ENCODE measurements around the gene NANS. TPM values are rescaled to one million over a fixed set of nuclear protein-coding genes. Genes with fewer than 3 reads are reported as not detected.

NANS gene
- total and polyA plus RNA-seq, 2 of the 8 experiments (the other 6 are each of a cell fraction or from before 2014, with no cell fraction given): 56.5 to 67.3 TPM

DNA sequence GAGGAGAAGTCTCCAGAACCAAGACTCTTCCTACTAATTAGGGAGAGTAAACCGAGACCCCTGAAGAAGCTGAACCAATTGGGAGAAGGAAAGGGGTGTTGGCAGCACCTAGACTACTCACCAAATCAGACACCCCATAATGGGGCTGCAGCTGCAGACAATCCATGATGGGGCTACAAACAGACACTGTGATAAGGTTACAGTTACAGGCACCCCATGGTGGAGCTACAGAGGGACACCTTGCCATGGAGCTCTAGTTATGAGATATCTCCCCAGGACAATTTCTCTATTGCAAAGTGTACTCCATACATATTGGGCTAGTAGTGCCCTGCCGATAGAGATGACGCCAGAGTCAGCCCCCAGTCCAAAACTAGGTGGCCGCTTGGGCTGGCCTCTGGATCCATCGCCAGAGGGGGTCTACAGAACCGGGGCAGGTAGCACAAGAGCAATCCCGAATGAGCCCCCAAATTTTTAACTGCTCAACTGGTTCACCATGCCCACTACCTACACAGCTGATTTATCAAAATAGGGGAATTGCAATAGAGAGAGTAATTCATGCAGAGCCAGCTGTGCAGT lies 2.1 kb upstream of the NANS start:
- H3K23me2 ChIP-seq (ENCODE audit: low read depth, low read length): no peaks in the 10 kb centered on the region; the same call in 1 of the 2 replicates
- H2BK15ac ChIP-seq (ENCODE audit: low read length): no peak overlapping the region
- no peak overlapping the region for H4K8ac ChIP-seq (ENCODE audit: extremely low read depth, insufficient read depth, low read length)
- peaks cover 0 to 3% (median 0%) of the 10 kb centered on the region in 4 experiments; a peak in 2 of 7 replicates for H3K27me3 ChIP-seq (replicated peaks in 1 of 4; ENCODE audit: control insufficient read depth in 3 of 4, extremely low read depth in 1 of 4, insufficient read depth in 3 of 4, low read length in 3 of 4)
- peaks cover 2% of the 10 kb centered on the region in 2 experiments for H4K20me1 ChIP-seq (replicated peaks in 1 of 2; ENCODE audit: control insufficient read depth in 1 of 2, insufficient read depth in 2 of 2, low read length in 2 of 2)
- peaks cover 0 to 4% of the 10 kb centered on the region in 2 experiments; a peak in 1 of 4 replicates for H3K79me2 ChIP-seq (ENCODE audit: control insufficient read depth in 1 of 2, insufficient read depth in 2 of 2, low read length in 2 of 2)
- no peak overlapping the region for H2BK12ac ChIP-seq (ENCODE audit: low read depth, low read length)
- no peaks in the 10 kb centered on the region for H3K36me3 ChIP-seq (ENCODE audit: control insufficient read depth in 2 of 4, insufficient read depth in 4 of 4, low read length in 3 of 4)
- no peak overlapping the region for H2AK5ac ChIP-seq (ENCODE audit: low read depth, low read length)
- H2AFZ ChIP-seq (ENCODE audit: low read length): no peak overlapping the region
- DNase-seq (ENCODE audit: low read depth in 1 of 2, low spot score in 2 of 2) (no peak), FAIRE-seq (no peak)
- H3K4me1 ChIP-seq (replicated peaks in 1 of 4; ENCODE audit: control insufficient read depth in 3 of 4, insufficient read depth in 4 of 4, low read length in 3 of 4): peaks cover 0 to 4% (median 2%) of the 10 kb centered on the region in 4 experiments; a peak in 1 of 7 replicates
- H3K4me2 ChIP-seq (ENCODE audit: insufficient read depth in 1 of 2, low read depth in 2 of 2, low read length in 2 of 2): no peak overlapping the region
- H3K4ac ChIP-seq (replicated peaks; ENCODE audit: insufficient read length, low read depth, low read length): no peak overlapping the region
- no peak overlapping the region for H2BK5ac ChIP-seq (ENCODE audit: low read depth, low read length)
- CTCF ChIA-PET (ENCODE audit: partially characterized antibody): interaction anchor here (0.6 to 1.4 kb wide), 3 partner anchors 9 to 154 kb away, joined by 3 to 4 read pairs (median 3); no protein-coding TSS in a partner anchor
- POLR2A ChIA-PET (ENCODE audit: partially characterized antibody): no interaction called here
- no peak overlapping the region for H4K91ac ChIP-seq (replicated peaks; ENCODE audit: insufficient read length, low read length)
- no peak overlapping the region for H3K4me3 ChIP-seq (ENCODE audit: extremely low read depth in 1 of 4, insufficient read depth in 2 of 4, low read depth in 3 of 4, low read length in 4 of 4)
- 0 out of 4 replicates have a peak, but pooled peaks cover 0 to 5% of the 10 kb centered on the region in 2 experiments for H3K9me3 ChIP-seq (ENCODE audit: insufficient read depth in 2 of 2, low read depth in 1 of 2, low read length in 1 of 2)
- 95% methylated on average over 7 of the region's 7 CpGs; no CpG with 5 or more reads in 1 of the 2 experiments for WGBS, 2 experiments (ENCODE audit: extremely low coverage in 1 of 2, insufficient coverage in 1 of 2, insufficient read length in 1 of 2, insufficient replicate concordance in 2 of 2, low coverage in 1 of 2, low lambda C conversion rate in 2 of 2, missing lambda C conversion rate in 1 of 2)
- no peak overlapping the region for H3K14ac ChIP-seq (ENCODE audit: insufficient read length)
- no peak overlapping the region for H3K27ac ChIP-seq (ENCODE audit: low read depth, low read length)
- H3K23ac ChIP-seq (ENCODE audit: insufficient read length): no peak overlapping the region
- no peak overlapping the region for H3K56ac ChIP-seq (replicated peaks; ENCODE audit: insufficient read length, low read depth, low read length)
- peaks cover 7% of the 10 kb centered on the region; the same call in 1 of the 2 replicates for H3K79me1 ChIP-seq (ENCODE audit: low read depth, low read length)
- no peak overlapping the region for H4K5ac ChIP-seq (ENCODE audit: insufficient read length, low read depth, low read length)
- H3K18ac ChIP-seq (ENCODE audit: extremely low read depth, low read length): no peak overlapping the region
- H3K9ac ChIP-seq (replicated peaks in 1 of 4; ENCODE audit: extremely low read depth in 1 of 4, low read depth in 3 of 4, low read length in 3 of 4): no peak overlapping the region
- H2BK120ac ChIP-seq (replicated peaks; ENCODE audit: low read depth, low read length): no peak overlapping the region
- H2BK20ac ChIP-seq (ENCODE audit: low read length): no peak overlapping the region
- no peak for TF ChIP-seq SP4 (IDR thresholded peaks at IDR 0.05; ENCODE audit: low read length)
- TF ChIP-seq, protein P1, sequence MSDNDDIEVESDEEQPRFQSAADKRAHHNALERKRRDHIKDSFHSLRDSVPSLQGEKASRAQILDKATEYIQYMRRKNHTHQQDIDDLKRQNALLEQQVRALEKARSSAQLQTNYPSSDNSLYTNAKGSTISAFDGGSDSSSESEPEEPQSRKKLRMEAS (IDR thresholded peaks at IDR 0.05): no peak
- TF ChIP-seq SUZ12 (IDR thresholded peaks at IDR 0.05; ENCODE audit: low read length): no peak
- TF ChIP-seq, protein P2, sequence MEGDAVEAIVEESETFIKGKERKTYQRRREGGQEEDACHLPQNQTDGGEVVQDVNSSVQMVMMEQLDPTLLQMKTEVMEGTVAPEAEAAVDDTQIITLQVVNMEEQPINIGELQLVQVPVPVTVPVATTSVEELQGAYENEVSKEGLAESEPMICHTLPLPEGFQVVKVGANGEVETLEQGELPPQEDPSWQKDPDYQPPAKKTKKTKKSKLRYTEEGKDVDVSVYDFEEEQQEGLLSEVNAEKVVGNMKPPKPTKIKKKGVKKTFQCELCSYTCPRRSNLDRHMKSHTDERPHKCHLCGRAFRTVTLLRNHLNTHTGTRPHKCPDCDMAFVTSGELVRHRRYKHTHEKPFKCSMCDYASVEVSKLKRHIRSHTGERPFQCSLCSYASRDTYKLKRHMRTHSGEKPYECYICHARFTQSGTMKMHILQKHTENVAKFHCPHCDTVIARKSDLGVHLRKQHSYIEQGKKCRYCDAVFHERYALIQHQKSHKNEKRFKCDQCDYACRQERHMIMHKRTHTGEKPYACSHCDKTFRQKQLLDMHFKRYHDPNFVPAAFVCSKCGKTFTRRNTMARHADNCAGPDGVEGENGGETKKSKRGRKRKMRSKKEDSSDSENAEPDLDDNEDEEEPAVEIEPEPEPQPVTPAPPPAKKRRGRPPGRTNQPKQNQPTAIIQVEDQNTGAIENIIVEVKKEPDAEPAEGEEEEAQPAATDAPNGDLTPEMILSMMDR (IDR thresholded peaks at IDR 0.05; ENCODE audit: control extremely low read depth in 1 of 3, insufficient read depth in 1 of 3, low read depth in 1 of 3, low read length in 3 of 3): no peak
- no peak for TF ChIP-seq CTBP2 (IDR thresholded peaks at IDR 0.05; ENCODE audit: borderline replicate concordance, insufficient read depth, insufficient read length, low read length)
- no peak for TF ChIP-seq CEBPB (IDR thresholded peaks at IDR 0.05; ENCODE audit: low read depth, low read length)
- TF ChIP-seq NANOG (IDR thresholded peaks at IDR 0.05; ENCODE audit: insufficient read depth, low read depth, low read length, poor library complexity, severe bottlenecking): no peak
- no peak for TF ChIP-seq SAP30 (IDR thresholded peaks at IDR 0.05; ENCODE audit: insufficient read depth, insufficient replicate concordance, low read length)
- no peak for TF ChIP-seq JUN (IDR thresholded peaks at IDR 0.05; ENCODE audit: low read depth, low read length)
- TF ChIP-seq SIX5 (IDR thresholded peaks at IDR 0.05; ENCODE audit: low read depth, low read length): no peak
